Measurements from ENCODE around the gene ACER1. TPM values are rescaled to one million over a fixed set of nuclear protein-coding genes. Genes with fewer than 3 reads are reported as not detected.

The ACER1 gene
- total and polyA plus RNA-seq, 9 donors: 0.15 to 0.37 (median 0.29) TPM; not detected in 5

DNA sequence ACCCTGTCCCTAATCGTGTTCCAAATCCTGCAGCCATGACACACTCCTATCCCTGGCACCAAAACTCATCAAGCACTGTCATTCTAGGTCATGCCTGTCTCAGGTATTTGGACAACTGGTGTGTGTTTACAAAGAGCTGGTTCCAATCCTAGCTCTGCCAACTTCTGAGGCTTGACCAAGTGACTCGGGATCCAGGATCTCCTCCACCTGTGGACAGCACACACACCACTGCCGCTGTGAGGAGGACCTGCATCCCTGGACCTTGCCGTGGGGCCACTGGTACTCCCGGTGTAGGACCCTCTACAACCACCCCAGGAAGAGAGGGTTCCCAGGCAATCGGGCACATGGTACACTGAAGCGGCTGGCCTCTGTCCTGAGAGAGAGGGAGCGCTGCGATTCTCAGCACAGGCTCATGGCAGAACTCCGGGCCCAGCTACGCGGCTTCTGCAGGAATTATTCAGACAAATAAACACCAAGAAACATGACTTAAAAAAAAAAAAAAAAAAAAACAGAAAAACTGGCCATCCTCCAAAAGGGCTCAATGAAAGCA is 74.0 kb downstream of the ACER1 start:
- Histone ChIP-seq H3K27ac (peak overlapping the region in 1 of 2 donors; percentile 39), H3K27me3 (no peaks in the 10 kb centered on the region), H3K4me1 (ENCODE audit: insufficient read depth) (peaks cover 10% of the 10 kb centered on the region), H3K9me3 (no peaks in the 10 kb centered on the region), H3K4me3 (no peak overlapping the region), H3K36me3 (no peaks in the 10 kb centered on the region)
- TF ChIP-seq, protein P1, sequence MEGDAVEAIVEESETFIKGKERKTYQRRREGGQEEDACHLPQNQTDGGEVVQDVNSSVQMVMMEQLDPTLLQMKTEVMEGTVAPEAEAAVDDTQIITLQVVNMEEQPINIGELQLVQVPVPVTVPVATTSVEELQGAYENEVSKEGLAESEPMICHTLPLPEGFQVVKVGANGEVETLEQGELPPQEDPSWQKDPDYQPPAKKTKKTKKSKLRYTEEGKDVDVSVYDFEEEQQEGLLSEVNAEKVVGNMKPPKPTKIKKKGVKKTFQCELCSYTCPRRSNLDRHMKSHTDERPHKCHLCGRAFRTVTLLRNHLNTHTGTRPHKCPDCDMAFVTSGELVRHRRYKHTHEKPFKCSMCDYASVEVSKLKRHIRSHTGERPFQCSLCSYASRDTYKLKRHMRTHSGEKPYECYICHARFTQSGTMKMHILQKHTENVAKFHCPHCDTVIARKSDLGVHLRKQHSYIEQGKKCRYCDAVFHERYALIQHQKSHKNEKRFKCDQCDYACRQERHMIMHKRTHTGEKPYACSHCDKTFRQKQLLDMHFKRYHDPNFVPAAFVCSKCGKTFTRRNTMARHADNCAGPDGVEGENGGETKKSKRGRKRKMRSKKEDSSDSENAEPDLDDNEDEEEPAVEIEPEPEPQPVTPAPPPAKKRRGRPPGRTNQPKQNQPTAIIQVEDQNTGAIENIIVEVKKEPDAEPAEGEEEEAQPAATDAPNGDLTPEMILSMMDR (IDR thresholded peaks at IDR 0.05): no peak
- TF ChIP-seq EP300 (IDR thresholded peaks at IDR 0.05) (no peak), POLR2A (IDR thresholded peaks at IDR 0.05) (no peak)
- 19 to 34% (median 32%) methylated on average over 12 of the region's 12 CpGs for WGBS, 3 donors
- DNase-seq: peak in 3 of 5 donors; percentile 35 to 74 (median 56)
- intact Hi-C loops (cut with DNase I): no loop called here

DNA sequence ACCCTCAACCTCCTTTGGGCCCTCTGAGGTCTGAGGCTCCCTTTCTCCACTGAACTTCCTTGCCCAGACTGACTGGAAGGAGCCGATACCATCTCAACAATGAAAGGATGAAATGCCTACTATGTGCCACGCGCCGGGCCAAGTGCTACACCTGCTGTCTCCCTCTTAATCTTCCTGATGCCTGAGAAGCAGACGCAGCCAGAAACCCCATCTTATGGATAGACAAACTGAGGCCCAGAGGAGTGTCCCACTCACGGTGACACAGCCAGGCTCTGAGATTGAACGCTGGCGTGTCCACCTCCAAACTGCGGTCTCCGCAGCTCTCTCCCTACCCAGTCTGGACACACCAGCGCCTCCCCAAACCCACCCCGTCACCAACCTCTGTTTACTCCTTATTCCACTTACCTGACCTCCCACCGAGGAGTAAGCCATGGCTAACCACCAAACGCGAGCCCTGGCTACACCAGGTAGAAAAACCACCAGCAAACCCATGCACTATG is 74.5 kb downstream of the ACER1 start:
- no peaks in the 10 kb centered on the region for H3K27me3 ChIP-seq
- intact Hi-C loops (cut with DNase I): no loop called here
- no peak overlapping the region for H3K4me3 ChIP-seq
- 89 to 94% (median 93%) methylated on average over 15 of the region's 15 CpGs for WGBS, 3 donors
- peak in 1 of 5 donors; percentile 33 for DNase-seq
- H3K36me3 ChIP-seq: no peaks in the 10 kb centered on the region
- peak overlapping the region in 1 of 2 donors; percentile 39 for H3K27ac ChIP-seq
- TF ChIP-seq POLR2A (IDR thresholded peaks at IDR 0.05) (no peak), EP300 (IDR thresholded peaks at IDR 0.05) (no peak)
- TF ChIP-seq, protein P1 (IDR thresholded peaks at IDR 0.05): no peak
- H3K9me3 ChIP-seq: no peaks in the 10 kb centered on the region
- peaks cover 10% of the 10 kb centered on the region for H3K4me1 ChIP-seq (ENCODE audit: insufficient read depth)

Other genes starting within 250 kb of the ACER1 start
- 10 to 100 TPM in 6 of 7 donors, 1 to 10 TPM in 1; 9.7 to 31.2 (median 14.1) TPM for gene RFX2, start 223.1 kb downstream of the ACER1 start, total RNA-seq
- gene RFX2, start 223.1 kb downstream of the ACER1 start, polyA plus RNA-seq: 10 to 100 TPM in 1 of 2 donors, 1 to 10 TPM in 1; 5.9 to 10.7 TPM
- not detected for gene ACSBG2, start 197.9 kb downstream of the ACER1 start, total RNA-seq
- gene ACSBG2, start 197.9 kb downstream of the ACER1 start, polyA plus RNA-seq: under 1 TPM in 1 of 2 donors, not detected in 1; 0.37 TPM
- 100 to 1,000 TPM in 3 of 7 donors, 10 to 100 TPM in 4; 16.3 to 116 (median 95.8) TPM for gene MLLT1, start 53.6 kb downstream of the ACER1 start, total RNA-seq
- 10 to 100 TPM; 11.1 to 43.7 TPM for gene MLLT1, start 53.6 kb downstream of the ACER1 start, polyA plus RNA-seq
- 10 to 100 TPM; 43.2 to 78.8 (median 54.1) TPM for gene CLPP, start 27.9 kb upstream of the ACER1 start, total RNA-seq
- 10 to 100 TPM; 12.9 to 46.1 TPM for gene CLPP, start 27.9 kb upstream of the ACER1 start, polyA plus RNA-seq
- 100 to 1,000 TPM in 3 of 7 donors, 10 to 100 TPM in 4; 66.7 to 118 (median 99.0) TPM for gene ALKBH7, start 39.2 kb upstream of the ACER1 start, total RNA-seq
- 10 to 100 TPM in 1 of 2 donors, under 1 TPM in 1; 0.55 to 80.8 TPM for gene ALKBH7, start 39.2 kb upstream of the ACER1 start, polyA plus RNA-seq
- gene PSPN, start 42.3 kb upstream of the ACER1 start, total RNA-seq: 1 to 10 TPM in 6 of 7 donors, under 1 TPM in 1; 0.72 to 2.8 (median 2.0) TPM
- 1 to 10 TPM; 1.2 TPM for gene PSPN, start 42.3 kb upstream of the ACER1 start, polyA plus RNA-seq
- 10 to 100 TPM; 41.2 to 95.0 (median 65.7) TPM for gene GTF2F1, start 59.6 kb upstream of the ACER1 start, total RNA-seq
- gene GTF2F1, start 59.6 kb upstream of the ACER1 start, polyA plus RNA-seq: 10 to 100 TPM; 66.9 to 91.5 TPM
- 100 to 1,000 TPM in 5 of 7 donors, 10 to 100 TPM in 2; 56.2 to 260 (median 253) TPM for gene KHSRP, start 91.2 kb upstream of the ACER1 start, total RNA-seq
- 100 to 1,000 TPM; 104 to 160 TPM for gene KHSRP, start 91.2 kb upstream of the ACER1 start, polyA plus RNA-seq
- gene SLC25A41, start 100.2 kb upstream of the ACER1 start, total RNA-seq: under 1 TPM in 3 of 7 donors, not detected in 4; 0.20 to 0.52 (median 0.43) TPM
- gene SLC25A41, start 100.2 kb upstream of the ACER1 start, polyA plus RNA-seq: under 1 TPM in 1 of 2 donors, not detected in 1; 0.38 TPM
- 10 to 100 TPM; 26.7 to 71.3 (median 43.8) TPM for gene SLC25A23, start 126.2 kb upstream of the ACER1 start, total RNA-seq
- gene SLC25A23, start 126.2 kb upstream of the ACER1 start, polyA plus RNA-seq: 10 to 100 TPM; 30.0 to 74.0 TPM
- 10 to 100 TPM in 1 of 7 donors, 1 to 10 TPM in 3, under 1 TPM in 2, not detected in 1; 0.52 to 30.1 (median 2.0) TPM for gene CRB3, start 130.7 kb upstream of the ACER1 start, total RNA-seq
- gene CRB3, start 130.7 kb upstream of the ACER1 start, polyA plus RNA-seq: under 1 TPM in 1 of 2 donors, not detected in 1; 0.33 TPM
- gene DENND1C, start 148.2 kb upstream of the ACER1 start, total RNA-seq: 1 to 10 TPM in 3 of 7 donors, under 1 TPM in 4; 0.72 to 2.3 (median 1.00) TPM
- 1 to 10 TPM in 1 of 2 donors, under 1 TPM in 1; 0.63 to 1.2 TPM for gene DENND1C, start 148.2 kb upstream of the ACER1 start, polyA plus RNA-seq
- 1 to 10 TPM in 3 of 7 donors, under 1 TPM in 2, not detected in 2; 0.88 to 6.4 (median 3.2) TPM for gene TUBB4A, start 168.7 kb upstream of the ACER1 start, total RNA-seq
- 10 to 100 TPM in 1 of 2 donors, under 1 TPM in 1; 0.92 to 47.1 TPM for gene TUBB4A, start 168.7 kb upstream of the ACER1 start, polyA plus RNA-seq
- gene TNFSF9, start 197.4 kb upstream of the ACER1 start, total RNA-seq: 1 to 10 TPM in 1 of 7 donors, under 1 TPM in 5, not detected in 1; 0.12 to 1.1 (median 0.44) TPM
- gene TNFSF9, start 197.4 kb upstream of the ACER1 start, polyA plus RNA-seq: under 1 TPM; 0.10 to 0.17 TPM

Measured in ovary (tissue), 9 donors.